B cell (primary cell): ENCODE data around the gene CREB5.

ENCODE experiments used
- CTCF ChIP-seq: fragments of 200-600 bp; IDR thresholded peaks from one replicate; pipeline ENCODE4 v1.8.0; 2022; ENCODE audit warnings: antibody characterized with exemption, mild to moderate bottlenecking
- EZH2 ChIP-seq: IDR thresholded peaks from 2 replicates; pipeline ENCODE4 v1.6.1; 2012; ENCODE audit warnings: borderline replicate concordance, low read depth, mild to moderate bottlenecking, moderate library complexity, low read length; ENCODE audit not compliant: insufficient read depth, poor library complexity, severe bottlenecking

- TF ChIP-seq CTCF: no peak
- TF ChIP-seq EZH2: no peak
Observed at GRCh38 chr7:28556671-28557070, 144.4 kb downstream of the CREB5 start.
